ENCODE results near the gene CYP19A1.
A peak's percentile ranks its signal among the peaks of the same experiment; 100 is the strongest.

Gene CYP19A1

GRCh38 chr15:51338496-51338895 lies at the start of gene CYP19A1:
TSS of gene CYP19A1 (minus strand) at chr15:51338596. CDS start at chr15:51242912, 95,684 bp downstream.
- no peak for DNase-seq (ENCODE audit: low spot score)

DNA sequence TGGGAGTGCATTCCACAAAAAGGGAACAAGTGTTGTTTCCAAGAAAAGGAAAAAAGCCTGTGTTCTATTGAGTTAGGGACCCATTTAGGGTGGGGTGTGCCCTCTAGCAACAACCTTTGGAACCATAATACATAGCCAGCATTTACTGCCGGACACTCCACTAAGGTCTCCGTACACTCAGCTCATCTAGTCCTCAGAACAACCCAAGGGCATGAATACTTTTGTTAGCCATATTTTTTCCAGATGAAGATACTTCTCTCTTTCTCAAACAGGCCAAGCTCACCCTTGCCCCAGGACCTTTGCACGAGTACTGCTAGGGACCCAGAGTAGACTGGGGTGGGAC lies 49.3 kb upstream of the CYP19A1 start:
- no peak for DNase-seq (ENCODE audit: low spot score)

DNA sequence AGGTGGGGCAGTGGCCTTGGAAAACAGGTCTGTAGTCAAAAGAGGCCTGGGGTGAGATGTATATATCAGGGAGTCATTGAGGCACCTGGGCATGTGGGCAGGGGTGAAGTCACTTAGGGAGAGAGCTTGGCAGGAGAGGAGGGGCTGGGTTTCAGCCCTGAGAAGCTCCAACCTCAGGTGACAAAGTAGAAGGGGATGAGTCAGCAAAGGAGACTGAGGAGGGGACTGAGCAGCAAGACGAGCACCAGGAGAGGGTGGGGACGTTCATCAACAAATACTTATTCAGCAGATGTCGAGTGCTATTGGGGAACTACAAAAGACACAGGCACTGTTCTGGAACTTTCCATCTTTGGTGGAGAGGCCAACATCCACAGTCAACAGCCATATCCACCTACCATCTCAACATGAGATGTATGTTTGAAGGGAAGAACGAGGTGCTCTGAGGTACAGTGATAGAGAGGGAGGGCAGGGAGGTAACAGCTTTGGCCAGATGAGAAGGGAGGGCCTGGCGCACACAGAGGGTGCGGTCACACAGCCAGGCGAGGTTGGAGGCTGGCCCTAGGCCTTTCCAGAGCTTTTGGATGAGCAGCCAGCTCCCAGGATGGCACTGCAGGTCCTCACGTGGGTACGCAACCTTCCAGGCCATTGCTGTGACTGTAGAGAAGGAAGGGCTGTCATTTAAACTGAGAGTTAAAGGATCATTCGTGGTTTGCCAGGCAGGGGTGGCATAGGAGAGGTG lies 48.7 kb upstream of the CYP19A1 start:
- DNase-seq (ENCODE audit: low spot score), result no peak

GRCh38 chr15:51386486-51386885 lies 48.1 kb upstream of the CYP19A1 start:
- DNase-seq (ENCODE audit: low spot score), result no peak

- no peak for DNase-seq (ENCODE audit: low spot score)
Measured at GRCh38 chr15:51386029-51386428, 47.6 kb upstream of the CYP19A1 start.

- peak; percentile 31 for DNase-seq (ENCODE audit: low spot score)
Measured at GRCh38 chr15:51382787-51383186, 44.4 kb upstream of the CYP19A1 start.

- peak; percentile 72 for DNase-seq (ENCODE audit: low spot score)
Measured at GRCh38 chr15:51380999-51381806, 42.8 kb upstream of the CYP19A1 start.

GRCh38 chr15:51379390-51379789 lies 41.0 kb upstream of the CYP19A1 start:
- no peak for DNase-seq (ENCODE audit: low spot score)

- no peak for DNase-seq (ENCODE audit: low spot score)
Measured at GRCh38 chr15:51378406-51378805, 40.0 kb upstream of the CYP19A1 start.

DNA sequence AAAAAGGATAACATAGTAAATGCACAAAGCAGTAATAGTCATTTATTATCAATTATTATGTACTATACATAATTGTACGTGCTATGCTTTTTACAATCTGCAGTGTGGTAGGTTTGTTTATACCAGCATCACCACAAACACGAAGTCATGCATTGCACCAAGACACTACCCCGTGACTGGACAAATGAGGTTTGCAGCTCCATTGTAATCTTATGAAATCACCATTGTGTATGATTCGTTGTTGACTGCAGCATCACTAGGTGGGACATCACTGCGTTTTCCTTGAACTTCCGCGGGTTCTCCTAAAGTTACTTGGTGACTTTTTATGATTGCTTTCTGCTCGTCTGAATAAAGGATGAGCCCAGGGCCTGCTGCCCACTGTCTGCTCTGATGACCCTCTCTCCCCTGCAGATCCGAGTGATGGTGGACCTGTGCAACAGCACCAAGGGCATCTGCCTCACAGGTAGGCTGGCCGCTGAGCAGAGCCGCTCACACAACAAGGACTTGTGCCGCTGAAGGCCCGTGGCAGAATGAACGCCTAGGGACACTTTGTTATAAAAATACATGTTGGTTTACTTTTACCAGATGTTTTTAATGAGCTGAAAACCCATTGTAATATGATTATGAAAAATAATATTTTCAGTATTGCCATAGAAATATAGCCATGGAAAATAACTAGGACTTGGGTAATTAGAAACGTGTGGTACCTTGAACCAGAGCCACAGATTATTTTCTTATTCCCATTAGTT lies 38.8 kb upstream of the CYP19A1 start:
- no peak for DNase-seq (ENCODE audit: low spot score)

GRCh38 chr15:51375966-51376640 lies 37.7 kb upstream of the CYP19A1 start:
- peak; percentile 50 for DNase-seq (ENCODE audit: low spot score)

DNA sequence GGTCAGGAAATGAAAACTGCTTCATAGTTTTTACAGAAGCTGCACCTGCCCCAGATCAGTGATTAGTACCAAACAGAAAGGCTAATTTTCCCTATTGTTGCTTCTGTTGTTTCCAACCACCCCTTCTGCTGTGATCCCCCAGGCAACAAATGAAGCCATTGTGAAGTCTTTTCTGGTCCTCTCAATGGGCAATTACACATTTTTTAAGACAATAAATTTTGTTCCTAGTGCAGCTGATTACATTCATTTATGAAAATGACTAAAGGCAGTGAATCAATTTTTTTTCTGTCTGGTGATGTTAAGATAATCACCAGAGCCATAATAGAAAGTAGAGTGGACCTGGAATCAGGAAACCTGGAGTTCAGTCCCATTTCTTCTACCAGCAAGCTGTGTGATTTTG lies 35.7 kb upstream of the CYP19A1 start:
- no peak for DNase-seq (ENCODE audit: low spot score)

GRCh38 chr15:51371266-51371665 lies 32.9 kb upstream of the CYP19A1 start:
- DNase-seq (ENCODE audit: low spot score), result no peak

- no peak for DNase-seq (ENCODE audit: low spot score)
Measured at GRCh38 chr15:51369451-51369761, 31.0 kb upstream of the CYP19A1 start.

GRCh38 chr15:51368751-51369450 lies 30.5 kb upstream of the CYP19A1 start:
- no peak for DNase-seq (ENCODE audit: low spot score)

GRCh38 chr15:51368307-51368706 lies 29.9 kb upstream of the CYP19A1 start:
- no peak for DNase-seq (ENCODE audit: low spot score)

DNA sequence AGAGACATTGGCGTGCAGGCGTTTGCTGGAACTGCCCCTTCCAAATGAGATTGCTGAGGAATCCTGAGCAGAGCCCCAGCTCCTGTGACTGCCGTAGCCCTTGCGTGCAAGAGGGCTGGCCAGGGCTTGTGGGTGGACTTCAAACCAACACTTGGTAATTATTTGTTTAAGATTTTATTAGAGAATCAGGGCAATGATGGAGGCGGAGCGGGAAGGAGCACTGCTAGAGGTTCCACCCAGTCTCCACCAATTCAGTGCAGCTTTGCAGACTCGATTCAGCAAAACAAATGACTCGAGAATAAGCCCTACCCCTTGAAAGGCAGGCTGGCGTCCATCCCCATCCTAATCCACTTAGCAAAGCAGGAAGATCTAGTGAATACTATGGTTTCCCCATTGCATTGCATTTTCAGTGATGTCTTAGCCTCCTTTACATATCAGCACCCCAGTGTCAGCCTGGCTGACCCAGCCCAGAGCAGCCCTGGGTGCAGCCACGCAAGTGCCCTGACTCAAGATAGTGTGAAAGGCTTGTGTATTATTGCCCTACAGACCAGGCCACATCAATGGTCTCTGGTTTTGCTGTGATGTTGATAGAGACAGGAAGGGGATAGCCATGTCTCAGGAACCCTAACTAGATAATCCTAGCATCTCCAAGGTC lies 29.1 kb upstream of the CYP19A1 start:
- DNase-seq (ENCODE audit: low spot score), result no peak

- no peak for DNase-seq (ENCODE audit: low spot score)
Measured at GRCh38 chr15:51366920-51367319, 28.5 kb upstream of the CYP19A1 start.

DNA sequence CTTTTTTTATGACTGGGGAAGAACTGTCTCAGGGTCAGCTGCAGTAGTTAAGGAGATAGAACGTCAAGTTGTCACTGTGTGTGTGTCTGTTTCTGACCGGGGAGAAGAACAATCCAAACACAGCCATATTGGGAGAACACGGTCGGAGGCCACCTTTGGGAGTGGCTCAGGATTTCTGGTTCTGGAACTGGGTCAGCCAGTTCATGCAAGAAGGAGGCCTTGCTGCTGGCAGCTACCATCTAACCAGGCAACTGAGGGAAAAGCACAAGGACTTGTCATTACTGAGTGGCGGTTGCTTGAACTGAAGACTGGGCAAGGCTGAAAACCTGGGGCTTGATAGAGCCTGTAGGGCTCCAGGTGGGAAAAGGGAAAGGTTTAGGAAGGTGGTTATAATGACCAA lies 27.7 kb upstream of the CYP19A1 start:
- DNase-seq (ENCODE audit: low spot score), result no peak

GRCh38 chr15:51365417-51365816 lies 27.0 kb upstream of the CYP19A1 start:
- no peak for DNase-seq (ENCODE audit: low spot score)

DNA sequence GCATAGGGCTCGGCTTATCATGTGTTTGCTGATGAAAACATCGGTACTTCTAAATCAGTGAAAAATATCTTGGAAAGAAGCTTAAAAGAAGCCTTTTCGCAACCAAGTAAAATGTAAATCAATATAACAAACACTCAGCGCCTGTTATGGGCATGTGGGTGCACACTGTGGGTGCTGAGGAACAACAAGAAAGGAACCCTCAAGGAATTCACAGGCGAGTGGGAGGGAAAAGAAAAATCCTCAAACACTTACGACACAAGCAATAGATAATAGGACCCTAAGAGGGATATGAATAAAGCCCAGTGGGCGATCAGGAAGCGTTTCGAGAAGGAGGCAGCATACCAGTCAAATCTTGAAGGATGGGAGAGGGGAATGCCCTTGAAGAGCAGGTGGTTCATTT lies 25.0 kb upstream of the CYP19A1 start:
- DNase-seq (ENCODE audit: low spot score), result no peak
